GM21723 (cell line): Measurements from ENCODE around the gene MORC4.

Source experiments
- ATAC-seq: cut with Tn5 transposase; IDR thresholded peaks from one replicate; pipeline ENCODE4 v1.9.1; 2021; ENCODE audit warnings: mild to moderate bottlenecking, moderate library complexity; ENCODE audit not compliant: unreplicated experiment

MORC4 gene

DNA sequence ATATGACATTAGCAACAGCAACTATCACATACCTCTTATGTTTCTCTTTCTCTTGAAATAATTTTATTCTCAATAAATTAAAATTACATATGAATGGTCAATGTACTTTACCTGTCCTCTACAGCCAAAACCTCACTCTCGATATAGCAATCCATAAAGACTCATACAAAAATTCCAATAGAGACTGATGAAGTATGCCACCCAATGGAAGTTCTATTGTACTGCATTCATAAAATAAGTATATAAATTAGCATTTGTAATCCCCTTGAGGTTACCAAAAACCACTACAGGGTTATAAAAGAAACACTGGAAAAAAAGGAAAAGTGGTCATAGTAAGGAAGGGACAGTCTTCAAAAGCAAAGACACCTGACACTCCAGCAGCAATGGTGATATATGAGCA is 47.0 kb downstream of the MORC4 start:
- no peak for ATAC-seq

DNA sequence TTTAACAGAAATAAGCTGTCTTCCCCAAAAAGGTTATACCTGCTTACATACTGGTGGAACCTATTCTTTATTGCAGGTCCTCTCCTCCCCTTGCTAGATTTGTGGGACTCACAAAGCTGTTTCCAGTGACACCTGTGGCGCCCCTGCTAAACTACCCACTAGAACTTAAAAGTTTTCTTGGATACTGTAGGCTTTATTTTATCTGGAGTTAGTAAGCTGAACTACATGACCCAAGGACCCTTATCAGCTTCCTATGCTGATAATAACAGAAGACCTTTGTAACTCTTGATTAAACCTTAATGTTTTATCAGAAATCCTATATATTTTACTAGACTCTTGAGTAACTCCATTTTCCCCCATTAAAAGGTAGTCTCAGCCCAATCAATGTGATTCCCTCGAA is 47.5 kb downstream of the MORC4 start:
- ATAC-seq = no peak

DNA sequence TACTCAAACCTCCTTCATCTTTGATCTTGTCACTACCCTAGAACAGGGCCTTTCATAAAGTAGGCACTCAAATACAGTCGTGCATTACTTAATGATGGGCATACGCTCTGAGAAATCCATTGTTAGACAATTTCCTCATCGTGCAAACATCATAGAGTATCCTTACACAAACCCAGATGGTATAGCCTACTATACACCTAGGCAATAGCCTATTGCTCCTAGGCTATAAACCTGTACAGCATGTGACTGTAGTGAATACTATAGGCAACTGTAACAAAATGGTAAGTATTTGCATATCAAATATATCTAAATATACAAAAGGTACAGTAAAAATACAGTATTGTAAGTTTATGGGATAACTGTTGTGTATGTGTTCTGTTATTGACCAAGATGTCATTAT is 47.9 kb downstream of the MORC4 start:
- ATAC-seq = no peak

DNA sequence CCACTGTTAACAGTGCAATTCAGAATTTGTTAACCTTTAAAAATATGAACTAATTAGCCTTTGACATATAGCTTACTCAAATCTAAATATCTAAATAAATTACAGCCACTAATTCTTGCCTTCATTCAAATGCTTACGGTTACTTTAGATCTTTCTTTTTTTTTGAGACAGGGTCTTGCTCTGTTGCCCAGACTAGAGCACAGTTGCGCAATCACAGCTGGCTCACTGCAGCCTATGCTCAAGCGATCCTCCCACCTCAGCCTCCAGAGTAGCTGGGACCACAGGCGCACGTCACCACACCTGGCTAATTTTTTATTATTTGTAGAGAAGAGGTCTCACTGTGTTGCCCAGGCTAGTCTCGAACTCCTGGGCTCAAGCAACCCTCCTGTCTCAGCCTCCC is 48.8 kb downstream of the MORC4 start:
- no peak for ATAC-seq

DNA sequence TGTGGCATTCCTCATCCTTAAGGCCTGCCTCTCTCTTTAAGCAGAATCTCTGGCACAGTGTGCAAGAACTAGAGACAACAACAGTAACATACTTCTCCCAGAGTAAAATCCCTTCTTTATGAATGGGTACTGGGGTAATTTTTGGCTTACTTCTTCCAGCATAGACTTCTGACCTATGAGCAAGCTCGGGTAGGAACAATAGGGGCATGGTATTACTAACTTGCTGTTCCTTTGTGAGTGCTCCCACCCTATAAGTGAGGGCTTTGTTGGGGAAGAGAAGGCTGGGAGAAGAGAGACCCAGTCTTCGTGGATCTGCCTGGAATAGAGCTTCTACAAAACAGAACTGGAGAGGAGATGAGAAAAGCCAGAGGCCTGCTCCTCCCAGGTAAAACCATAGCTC is 49.6 kb downstream of the MORC4 start:
- no peak for ATAC-seq

DNA sequence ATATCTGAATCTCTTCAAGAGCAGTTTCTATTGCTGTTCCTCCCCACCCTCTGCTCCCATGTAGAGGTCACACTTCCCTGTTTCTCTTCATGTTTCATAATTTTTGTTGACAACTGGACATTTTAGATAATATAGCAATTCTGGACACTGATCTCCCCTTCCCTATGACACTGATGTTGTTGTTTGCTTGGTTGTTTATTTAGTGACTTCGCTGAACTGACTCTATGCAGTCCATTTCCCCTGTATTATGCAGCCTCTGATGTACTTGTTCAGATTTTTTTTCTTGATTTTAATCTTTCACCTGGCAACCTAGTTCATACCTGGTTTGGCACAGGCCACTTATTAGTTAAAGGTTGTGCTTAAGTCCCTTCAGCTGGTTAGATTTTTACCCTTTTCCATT is 50.6 kb downstream of the MORC4 start:
- no peak for ATAC-seq

DNA sequence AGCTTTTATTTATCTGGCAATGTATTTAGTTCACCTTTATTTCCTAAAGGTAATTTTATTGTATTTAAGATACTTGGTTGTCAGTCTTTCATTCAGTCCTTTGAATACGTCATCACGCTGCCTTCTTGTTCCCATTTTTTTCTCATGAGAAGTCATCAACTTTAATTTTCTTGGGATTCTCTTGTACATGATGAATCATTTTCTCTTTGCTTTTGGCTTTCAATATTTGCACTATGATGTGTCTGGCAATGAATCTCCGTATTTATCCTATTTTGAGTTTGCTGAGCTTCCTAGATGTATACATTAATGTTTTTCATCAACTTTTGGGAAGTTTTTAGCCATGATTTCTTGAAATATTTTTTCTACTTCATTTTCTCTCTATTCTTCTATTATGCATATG is 51.4 kb downstream of the MORC4 start:
- no peak for ATAC-seq

DNA sequence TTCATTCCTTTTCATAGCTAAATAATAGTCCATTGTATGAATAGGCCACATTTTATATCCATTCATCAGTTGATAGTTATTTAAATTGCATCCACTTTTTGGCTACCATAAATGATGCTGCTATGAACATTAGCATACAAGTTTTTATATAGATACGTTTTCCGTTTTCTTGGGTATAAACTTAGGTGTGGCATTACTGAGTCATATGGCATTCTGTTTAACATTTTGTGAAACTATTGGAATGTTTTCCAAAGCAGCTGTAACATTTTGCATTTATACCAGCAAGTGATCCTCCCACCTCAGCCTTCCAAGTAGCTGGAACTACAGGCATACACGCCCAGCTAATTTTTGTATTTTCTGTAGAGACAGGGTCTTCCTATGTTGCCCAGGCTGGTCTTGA is 53.5 kb downstream of the MORC4 start:
- no peak for ATAC-seq

DNA sequence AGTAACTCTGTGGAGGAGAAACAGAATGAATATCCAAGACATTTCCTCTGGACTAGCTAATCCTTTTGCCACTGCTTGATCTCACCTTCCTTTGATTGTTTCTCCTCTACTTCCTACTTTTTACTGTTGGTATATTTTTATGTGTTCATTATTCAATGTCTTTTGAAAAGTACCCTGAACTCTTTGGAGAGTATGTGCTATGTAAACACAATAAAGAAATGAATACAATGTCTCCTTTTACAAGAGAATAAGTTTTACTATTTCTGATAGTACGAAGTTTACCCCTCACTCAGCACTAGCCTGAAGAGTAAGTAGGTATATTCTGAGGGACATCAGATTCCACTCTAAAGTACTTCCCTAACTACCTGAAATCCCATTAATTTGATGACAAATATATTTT is 59.9 kb downstream of the MORC4 start:
- ATAC-seq = no peak

DNA sequence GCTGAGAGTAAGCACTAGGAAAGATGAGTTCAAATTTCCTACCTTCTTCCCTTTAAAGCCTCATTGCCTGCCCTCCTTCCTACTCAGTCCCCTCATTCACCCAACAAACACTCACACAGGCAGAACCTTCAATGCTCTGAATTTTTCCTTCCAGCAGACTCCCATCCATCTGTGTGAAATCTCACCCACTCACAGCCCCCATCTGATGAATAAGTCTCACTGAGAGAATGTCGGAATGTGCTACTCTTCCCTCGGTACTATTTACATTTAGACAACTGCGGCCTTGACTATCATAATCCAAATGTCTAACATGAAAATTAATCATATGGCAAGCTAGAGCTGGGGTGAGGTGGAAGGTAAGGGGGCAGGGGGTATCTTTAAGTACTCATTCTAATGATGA is 60.4 kb downstream of the MORC4 start:
- ATAC-seq = no peak

DNA sequence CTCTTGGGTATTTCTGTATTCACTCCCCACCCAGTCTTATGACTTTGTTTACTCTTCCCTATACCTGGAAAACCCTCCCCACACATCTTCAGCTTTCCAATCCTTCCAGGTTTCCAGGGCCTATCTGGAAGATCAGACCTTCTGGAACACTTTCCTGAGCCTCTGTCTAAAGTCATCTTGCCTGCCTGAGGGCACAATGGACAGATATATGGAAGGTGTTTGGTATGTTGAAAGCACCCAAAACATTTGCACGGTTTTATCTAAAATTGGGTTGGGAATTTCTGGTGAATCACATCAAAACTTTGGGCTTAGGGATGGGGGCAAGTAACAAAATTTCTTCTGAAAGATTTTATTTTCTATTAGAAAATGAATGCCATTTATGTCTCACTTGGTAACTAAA is 63.8 kb downstream of the MORC4 start:
- ATAC-seq = no peak

DNA sequence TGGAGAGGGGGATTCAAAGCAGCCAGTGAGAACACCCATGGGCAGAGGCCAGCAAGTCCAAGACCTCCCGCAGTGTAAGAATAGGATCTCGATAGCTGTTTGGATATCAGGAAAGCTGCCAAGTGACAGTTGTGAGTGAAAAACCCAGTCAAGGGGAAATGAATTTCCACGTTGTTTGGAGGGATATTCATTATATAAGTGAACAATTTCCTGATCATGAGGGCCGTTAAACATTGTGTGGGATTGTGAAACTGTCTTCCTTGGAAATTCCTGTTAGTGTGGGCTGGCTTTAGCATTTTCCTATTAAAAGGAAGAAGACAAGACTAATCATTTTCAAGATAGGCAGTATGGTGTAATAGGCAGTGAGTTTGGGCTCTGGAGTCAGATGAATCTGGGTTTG is 64.8 kb downstream of the MORC4 start:
- ATAC-seq = no peak

DNA sequence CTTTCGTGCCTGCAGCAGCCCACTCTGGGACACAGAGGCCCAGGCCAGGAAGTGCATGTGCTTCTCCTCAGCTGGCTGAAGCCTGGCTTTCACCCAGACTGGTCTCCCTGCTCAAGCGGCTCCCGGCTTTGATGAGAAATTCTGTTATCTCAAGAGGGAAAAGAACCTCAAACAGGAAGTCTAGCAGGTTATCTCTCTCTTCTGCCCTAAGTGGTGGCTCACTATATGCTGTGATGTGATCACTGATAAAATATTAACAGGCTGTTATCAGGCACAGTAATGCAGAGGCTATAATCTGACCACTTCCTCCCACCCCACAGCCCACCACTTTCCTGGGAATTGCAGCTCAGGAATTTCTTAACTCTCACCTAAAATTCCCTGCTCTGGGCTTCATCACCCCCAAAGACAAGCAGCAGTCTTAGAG is 66.5 kb downstream of the MORC4 start:
- ATAC-seq = no peak

DNA sequence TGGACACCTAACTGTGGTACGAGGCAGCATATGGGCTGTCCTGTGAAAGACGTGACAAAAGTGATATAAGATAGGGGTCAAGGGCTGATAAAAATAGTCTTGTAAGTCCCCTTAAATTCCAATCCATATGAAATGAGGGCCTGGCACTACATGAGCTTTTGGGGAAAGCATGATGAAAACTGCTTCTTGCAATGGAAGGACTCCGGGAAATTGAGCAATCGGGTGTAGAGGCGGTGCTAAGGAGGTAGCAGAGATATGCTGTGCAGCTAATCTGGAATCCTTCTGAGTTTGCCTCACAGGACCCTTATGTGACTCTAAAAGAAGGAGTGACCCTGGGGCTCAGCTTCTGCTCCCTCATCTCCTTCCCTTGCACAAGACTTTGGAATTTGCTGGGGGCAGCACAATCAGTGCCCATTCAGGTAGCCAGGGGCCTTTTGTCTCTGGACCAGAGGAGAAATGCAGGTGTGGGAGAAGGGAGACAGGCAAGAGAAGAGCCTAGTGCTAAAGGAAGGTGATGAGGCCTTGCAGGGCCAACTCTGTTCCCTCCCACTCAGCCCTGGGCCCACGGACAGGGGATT is 67.0 kb downstream of the MORC4 start:
- ATAC-seq = no peak

DNA sequence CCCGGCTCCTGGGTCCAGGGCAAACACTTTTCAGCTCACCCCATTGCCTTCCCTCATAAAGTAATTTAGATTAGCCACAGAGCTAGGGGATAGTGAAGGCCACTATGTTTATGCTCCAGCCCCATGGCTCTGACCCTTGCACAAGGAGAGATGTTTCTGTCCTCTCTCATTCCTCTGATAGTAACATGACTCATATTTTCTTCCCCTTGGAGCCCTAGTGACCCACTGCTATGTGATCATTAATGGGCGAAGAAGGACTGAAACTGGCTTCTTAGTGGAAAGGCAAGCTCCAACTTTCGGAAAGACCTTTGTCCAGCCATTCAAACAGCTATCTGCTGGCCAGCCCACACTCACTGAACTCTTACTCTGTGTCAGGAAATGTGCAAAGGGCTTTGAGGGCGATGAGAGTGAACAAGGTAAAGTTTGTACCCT is 67.5 kb downstream of the MORC4 start:
- ATAC-seq = no peak

DNA sequence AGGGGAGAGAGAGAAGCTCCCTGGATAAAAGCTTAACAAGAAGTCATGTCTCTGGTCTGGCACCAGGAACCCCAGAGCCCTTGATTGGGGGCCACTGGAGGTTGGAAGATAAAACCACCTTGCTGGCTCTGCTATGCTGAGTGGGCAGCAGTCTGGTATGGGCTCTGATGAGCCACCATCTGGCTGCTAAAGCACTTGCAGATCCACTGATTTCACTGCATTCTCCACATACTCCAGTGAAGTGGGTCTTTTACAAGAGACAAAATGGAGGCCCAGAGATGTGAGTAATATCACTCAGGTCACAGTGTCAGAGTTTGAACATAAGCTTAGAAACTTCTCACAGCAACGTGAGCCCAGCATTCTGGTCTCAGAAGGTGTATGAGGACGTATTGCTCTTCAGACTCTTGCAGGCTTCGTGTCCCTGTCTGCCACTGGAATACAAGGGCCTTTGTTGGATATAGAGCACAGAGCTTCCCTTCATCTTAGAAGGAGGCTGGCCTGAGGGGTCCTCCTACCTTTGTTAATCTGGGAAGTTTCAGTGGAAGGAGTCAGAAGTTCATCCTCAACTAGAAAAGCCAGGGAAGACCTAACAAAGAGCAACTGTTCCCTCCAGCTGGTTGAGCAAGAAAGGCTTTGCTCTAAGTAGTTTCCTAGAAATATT is 68.1 kb downstream of the MORC4 start:
- ATAC-seq = no peak

DNA sequence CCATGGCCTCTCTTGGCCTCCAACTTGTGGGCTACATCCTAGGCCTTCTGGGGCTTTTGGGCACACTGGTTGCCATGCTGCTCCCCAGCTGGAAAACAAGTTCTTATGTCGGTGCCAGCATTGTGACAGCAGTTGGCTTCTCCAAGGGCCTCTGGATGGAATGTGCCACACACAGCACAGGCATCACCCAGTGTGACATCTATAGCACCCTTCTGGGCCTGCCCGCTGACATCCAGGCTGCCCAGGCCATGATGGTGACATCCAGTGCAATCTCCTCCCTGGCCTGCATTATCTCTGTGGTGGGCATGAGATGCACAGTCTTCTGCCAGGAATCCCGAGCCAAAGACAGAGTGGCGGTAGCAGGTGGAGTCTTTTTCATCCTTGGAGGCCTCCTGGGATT is 71.8 kb downstream of the MORC4 start:
- no peak for ATAC-seq

DNA sequence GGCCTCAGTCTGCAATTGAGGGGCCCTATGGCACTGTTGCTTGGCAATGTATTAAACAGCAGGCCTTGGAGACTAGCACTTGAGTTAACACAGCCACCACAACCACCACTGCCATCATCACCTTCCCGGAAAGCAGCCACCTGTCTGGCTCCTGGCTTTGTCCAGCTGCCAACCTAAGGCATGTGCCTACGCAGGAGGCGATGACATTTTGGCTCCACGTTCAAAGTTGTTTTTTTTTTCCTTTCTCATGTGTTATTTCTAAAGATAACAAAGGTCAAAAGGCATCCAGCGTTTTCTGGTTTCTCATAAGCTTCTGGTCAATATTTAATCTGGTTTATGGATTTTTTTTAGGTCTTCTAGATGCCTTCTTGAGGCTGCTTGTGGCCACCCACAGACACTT is 72.3 kb downstream of the MORC4 start:
- no peak for ATAC-seq

DNA sequence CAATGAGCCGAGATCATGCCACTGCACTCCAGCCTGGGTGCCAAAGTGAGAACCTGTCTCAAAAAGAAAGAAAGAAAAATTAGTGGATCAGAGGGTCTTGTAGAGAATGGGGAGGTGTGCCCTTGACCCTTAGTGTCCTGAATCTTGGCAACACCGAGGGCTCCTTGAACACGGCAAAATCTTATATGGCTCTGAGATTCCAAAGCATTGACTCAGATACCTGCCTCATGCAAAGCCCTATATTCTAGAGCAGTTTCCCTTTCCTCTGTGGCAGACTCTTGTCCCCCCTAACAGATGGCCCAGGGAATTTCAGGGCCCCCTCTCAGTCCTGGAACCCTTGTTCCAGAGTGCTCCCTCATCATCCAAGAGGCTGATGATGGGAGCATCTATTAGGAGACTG is 73.0 kb downstream of the MORC4 start:
- ATAC-seq = no peak

DNA sequence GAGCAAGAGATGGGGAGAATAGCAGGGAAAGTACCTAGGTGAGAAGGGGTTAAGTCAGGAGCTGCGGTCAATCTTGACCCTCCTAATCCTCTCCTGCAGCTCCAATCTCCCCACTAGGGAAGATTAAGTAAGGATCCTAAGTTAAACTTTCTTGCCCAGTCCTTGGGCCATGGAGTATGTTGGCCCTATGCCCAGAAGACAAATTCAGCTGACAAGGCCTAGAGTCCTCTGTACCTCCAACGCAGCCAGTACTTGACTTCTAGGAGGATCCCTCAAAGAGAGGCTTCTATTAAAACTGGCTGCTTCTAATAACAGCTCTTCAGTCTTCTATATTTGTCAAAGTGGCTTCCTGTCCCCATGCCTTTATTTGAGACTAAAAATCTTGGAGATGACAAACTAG is 78.4 kb downstream of the MORC4 start:
- ATAC-seq = no peak

DNA sequence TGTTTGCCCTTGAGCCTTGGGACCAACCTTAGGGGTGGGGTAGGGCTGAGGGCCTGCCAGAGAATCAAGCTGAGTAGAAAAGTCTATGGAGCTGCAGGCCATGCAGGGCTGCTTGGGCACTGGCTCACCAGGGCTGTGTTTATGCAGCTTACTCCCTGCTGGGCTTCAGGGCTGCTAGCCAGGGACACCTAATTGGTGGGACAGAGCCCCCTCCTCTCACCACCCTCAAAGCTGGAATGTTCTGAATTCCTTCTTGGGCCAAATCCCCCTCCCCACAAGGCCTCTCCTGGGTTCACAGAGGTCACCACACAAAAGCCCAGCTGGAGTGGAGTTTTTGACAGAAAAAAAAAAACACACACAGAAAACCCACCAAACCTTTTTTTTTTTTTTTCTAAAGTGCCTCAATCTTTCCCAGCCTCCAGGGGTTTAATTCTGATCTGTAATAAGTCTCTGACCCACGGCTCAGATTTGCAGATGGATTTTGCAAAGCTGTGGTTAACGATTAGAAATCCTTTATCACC is 80.0 kb downstream of the MORC4 start, which contains the start of gene CLDN2:
Gene CLDN2 (plus strand): TSS at position 471 of the 521 bp plus-strand sequence. CDS start 7,827 bp downstream, outside the sequence.
- ATAC-seq = no peak

DNA sequence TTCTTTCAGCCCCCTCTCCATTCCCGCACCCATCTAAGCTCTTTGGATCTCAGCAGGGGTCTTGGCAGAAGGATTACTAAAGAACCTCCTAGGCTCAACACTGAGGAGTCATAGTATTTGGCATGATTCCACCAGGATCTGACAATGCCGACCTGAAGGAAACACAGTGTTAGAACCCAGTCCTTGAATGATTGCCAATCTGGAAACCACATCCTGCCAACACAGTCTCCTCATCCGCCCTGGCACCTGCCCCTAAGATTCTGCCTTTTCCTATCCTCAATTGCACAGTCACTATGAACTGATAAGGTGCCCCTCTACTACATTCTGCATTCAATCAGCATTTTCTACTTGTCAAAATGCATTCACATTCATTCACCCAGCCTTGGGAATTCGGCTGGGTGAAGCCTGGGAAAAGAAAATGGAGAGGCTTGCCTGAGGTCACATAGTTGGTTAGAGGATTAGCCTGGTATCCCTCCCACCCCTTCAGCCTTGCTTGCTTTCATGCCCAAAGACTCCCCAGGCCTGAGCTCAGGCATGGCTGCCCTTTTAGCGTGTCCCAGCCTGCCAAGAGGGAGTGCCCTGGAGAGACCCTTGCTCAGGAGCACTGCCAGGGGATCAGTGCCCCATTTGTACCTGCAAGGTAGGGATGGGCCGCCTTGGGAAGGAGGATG is 82.0 kb downstream of the MORC4 start:
- ATAC-seq = no peak
